KMS-11 (cell line): ENCODE results near the gene SESTD1.

Experiments
- H2AFZ ChIP-seq: fragments of 200-600 bp; sonication (generic); 2 replicates; pipeline ENCODE4 v1.6.1; 2016; ENCODE audit warnings: antibody characterized with exemption, mixed run types, low read depth
- H3K27ac ChIP-seq: fragments of 200-600 bp; sonication (generic); 2 replicates; pipeline ENCODE4 v1.6.1; 2016; ENCODE audit warnings: mild to moderate bottlenecking, mixed run types
- H3K27me3 ChIP-seq: fragments of 200-600 bp; sonication (generic); 2 replicates; pipeline ENCODE4 v1.6.1; 2017; ENCODE audit warnings: mild to moderate bottlenecking, low read depth, mixed run types, moderate library complexity; ENCODE audit not compliant: insufficient read depth
- H3K36me3 ChIP-seq: fragments of 200-600 bp; sonication (generic); 2 replicates; pipeline ENCODE4 v1.6.1; 2017; ENCODE audit warnings: mild to moderate bottlenecking, mixed run types; ENCODE audit not compliant: insufficient read depth
- H3K4me1 ChIP-seq: fragments of 200-600 bp; sonication (generic); 2 replicates; pipeline ENCODE4 v1.6.1; 2016; ENCODE audit warnings: mild to moderate bottlenecking, low read depth, mixed run types; ENCODE audit not compliant: poor library complexity, severe bottlenecking
- H3K4me2 ChIP-seq: fragments of 200-600 bp; sonication (generic); 2 replicates; pipeline ENCODE4 v1.7.0; 2016; ENCODE audit warnings: mild to moderate bottlenecking, mixed run types
- H3K4me3 ChIP-seq: fragments of 200-600 bp; sonication (generic); IDR thresholded peaks from 2 replicates; pipeline ENCODE4 v1.6.1; 2017; ENCODE audit warnings: low read depth, low read length, mixed read lengths; ENCODE audit not compliant: insufficient read depth
- H3K79me2 ChIP-seq: fragments of 200-600 bp; sonication (generic); 2 replicates; pipeline ENCODE4 v1.6.1; 2016; ENCODE audit warnings: low read depth, mixed run types; ENCODE audit not compliant: insufficient read depth
- H3K9ac ChIP-seq: fragments of 200-600 bp; sonication (generic); 2 replicates; pipeline ENCODE4 v1.6.1; 2016; ENCODE audit warnings: mild to moderate bottlenecking, mixed run types
- H4K20me1 ChIP-seq: fragments of 200-600 bp; sonication (generic); 2 replicates; pipeline ENCODE4 v1.6.1; 2016; ENCODE audit warnings: mild to moderate bottlenecking, mixed run types; ENCODE audit not compliant: insufficient read depth
- CTCF ChIP-seq: fragments of 200-600 bp; sonication (generic); conservative IDR thresholded peaks from 2 replicates; pipeline ENCODE4 v1.6.1; 2017; ENCODE audit warnings: low read depth, mild to moderate bottlenecking, antibody characterized with exemption, low read length, moderate library complexity, mixed read lengths

SESTD1 gene

GRCh38 chr2:179070895-179071294 is 193.7 kb downstream of the SESTD1 start:
- H3K4me2 ChIP-seq = no peak overlapping the region
- no peaks in the 10 kb centered on the region for H4K20me1 ChIP-seq
- TF ChIP-seq CTCF = no peak
- no peak overlapping the region for H3K4me3 ChIP-seq
- H2AFZ ChIP-seq = no peak overlapping the region
- no peaks in the 10 kb centered on the region for H3K79me2 ChIP-seq
- no peaks in the 10 kb centered on the region for H3K4me1 ChIP-seq
- H3K9ac ChIP-seq = no peak overlapping the region
- H3K27me3 ChIP-seq = no peaks in the 10 kb centered on the region
- no peaks in the 10 kb centered on the region for H3K36me3 ChIP-seq
- H3K27ac ChIP-seq = no peak overlapping the region

- H3K36me3 ChIP-seq = no peaks in the 10 kb centered on the region
- H3K4me2 ChIP-seq = no peak overlapping the region
Observed at GRCh38 chr2:179069685-179070084, 194.9 kb downstream of the SESTD1 start.

GRCh38 chr2:179068991-179069643 is 195.5 kb downstream of the SESTD1 start:
- Histone ChIP-seq H3K79me2 (no peaks in the 10 kb centered on the region), H2AFZ (no peak overlapping the region)
- no peak for TF ChIP-seq CTCF

More at GRCh38 chr2:179069685-179070084, 194.9 kb downstream of the SESTD1 start:
- no peak overlapping the region for H3K9ac ChIP-seq
- H3K79me2 ChIP-seq = no peaks in the 10 kb centered on the region
- H3K27ac ChIP-seq = no peak overlapping the region
- H3K4me1 ChIP-seq = no peaks in the 10 kb centered on the region
- TF ChIP-seq CTCF = no peak
- no peaks in the 10 kb centered on the region for H3K27me3 ChIP-seq
- no peak overlapping the region for H2AFZ ChIP-seq
- no peak overlapping the region for H3K4me3 ChIP-seq
- no peaks in the 10 kb centered on the region for H4K20me1 ChIP-seq

GRCh38 chr2:179059026-179059700 is 205.5 kb downstream of the SESTD1 start:
- H3K79me2 ChIP-seq = no peaks in the 10 kb centered on the region
- no peaks in the 10 kb centered on the region for H3K27me3 ChIP-seq
- H3K27ac ChIP-seq = no peak overlapping the region
- H3K4me1 ChIP-seq = peaks cover 12% of the 10 kb centered on the region
- H2AFZ ChIP-seq = no peak overlapping the region
- H3K36me3 ChIP-seq = no peaks in the 10 kb centered on the region
- no peak for TF ChIP-seq CTCF
- H4K20me1 ChIP-seq = no peaks in the 10 kb centered on the region
- no peak overlapping the region for H3K9ac ChIP-seq
- no peak overlapping the region for H3K4me3 ChIP-seq
- H3K4me2 ChIP-seq = no peak overlapping the region

More at GRCh38 chr2:179068991-179069643, 195.5 kb downstream of the SESTD1 start:
- Histone ChIP-seq H4K20me1 (no peaks in the 10 kb centered on the region), H3K36me3 (no peaks in the 10 kb centered on the region), H3K4me2 (no peak overlapping the region), H3K27me3 (no peaks in the 10 kb centered on the region), H3K9ac (no peak overlapping the region), H3K27ac (no peak overlapping the region), H3K4me1 (no peaks in the 10 kb centered on the region), H3K4me3 (no peak overlapping the region)
